Psoas muscle (tissue), 8 donors: ENCODE results near the gene SIGLEC5. TPM values are rescaled to one million over a fixed set of nuclear protein-coding genes. Genes with fewer than 3 reads are reported as not detected.

Experiments
- ATAC-seq, 4 donors: fragments of 200-7000 bp; cut with Tn5 transposase; one replicate each; pipeline ENCODE4 v1.9.1; 2020; ENCODE audit warnings: moderate library complexity in 3 of 4, mild to moderate bottlenecking in 2 of 4
- DNase-seq, 2 donors: peaks; one replicate each; pipeline ENCODE4 v3.0.0-alpha.2; 2020
- H3K27ac ChIP-seq: fragments of 200-600 bp; one replicate; pipeline ENCODE4 v1.8.0; 2022
- H3K27me3 ChIP-seq, 3 donors: fragments of 200-600 bp in 1 of 3; one replicate each; pipeline versions ENCODE4 v1.6.1 to v1.8.0; 2013 to 2022; ENCODE audit warnings: low read length in 2 of 3, mild to moderate bottlenecking in 2 of 3, moderate library complexity in 1 of 3; ENCODE audit not compliant: insufficient read depth in 3 of 3
- H3K36me3 ChIP-seq, 2 donors: fragments of 200-600 bp in 1 of 2; one replicate each; pipeline versions ENCODE4 v1.6.1 to v1.8.0; 2013 to 2022; ENCODE audit warnings: low read depth in 1 of 2, mild to moderate bottlenecking in 1 of 2, moderate library complexity in 1 of 2; ENCODE audit not compliant: insufficient read depth in 1 of 2
- H3K4me1 ChIP-seq: fragments of 200-600 bp; one replicate; pipeline ENCODE4 v1.8.0; 2022
- H3K4me3 ChIP-seq: fragments of 200-600 bp; one replicate; pipeline ENCODE4 v1.8.0; 2022; ENCODE audit warnings: mild to moderate bottlenecking
- H3K9me3 ChIP-seq: fragments of 200-600 bp; one replicate; pipeline ENCODE4 v1.8.0; 2022
- CTCF ChIP-seq: fragments of 200-600 bp; IDR thresholded peaks from one replicate; pipeline ENCODE4 v1.8.0; 2022; ENCODE audit warnings: antibody characterized with exemption
- WGBS, 3 donors: extraction: QIAGEN DNeasy Blood & Tissue Kit; methylation state at CpG; one replicate each; pipeline versions ENCODE4 v1.1.6 to v1.1.7; 2013; 5-methylcytosine and 5-hydroxymethylcytosine counted together
- intact Hi-C, 2 donors: fragments of 100-400 bp; cut with DNase I; formaldehyde crosslinking; loops; one replicate each; pipeline versions ENCODE4 v1.11.0 to v1.14.2; 2022
- polyA plus RNA-seq, 3 donors: library from polyadenylated mRNA; stranded (reverse); fragments of 200-250 nt; gene quantifications; one replicate each; pipeline ENCODE4 v1.2.3, GENCODE V29; 2013
- total RNA-seq, 4 donors: library from RNA; stranded (reverse); fragmentation: NEBNext Ultra II Directional in 2 of 4; extraction: Animal tissue kit (Norgen Biotek cat#: 25700) in 2 of 4; gene quantifications; one replicate each; pipeline versions ENCODE4 v1.2.1 to v1.2.4, GENCODE V29; 2021 to 2023
- donor health status: healthy with polysubstance abuse.
- donor health status: DM: no; HTN: no; CAD: no; lungs with moderate emphysema.
- donor health status: Bipolar disorder and iron deficiency.
- donor health status: healthy.
- donor health status: DM: yes; HTN: yes; CAD: no.
- donor health status: DM: no; HTN: no; CAD: no.
- donor health status: DM: no; HTN: no; CAD: no.
- donor health status: DM: yes; HTN: yes; CAD: no.

SIGLEC5 gene
- total and polyA plus RNA-seq, 7 donors, result 0.01 to 0.65 (median 0.56) TPM; not detected in 4

GRCh38 chr19:51632126-51632525, 1.9 kb upstream of the SIGLEC5 start:
- Histone ChIP-seq H3K4me1 (no peaks in the 10 kb centered on the region), H3K27me3 (peaks cover 0 to 3% (median 0%) of the 10 kb centered on the region in 3 donors), H3K36me3 (no peaks in the 10 kb centered on the region), H3K4me3 (no peak overlapping the region), H3K27ac (no peak overlapping the region), H3K9me3 (no peaks in the 10 kb centered on the region)
- intact Hi-C loops, result no loop called here
- DNase-seq (no peak), ATAC-seq (no peak)
- no peak for TF ChIP-seq CTCF
- 63 to 84% (median 74%) methylated on average over 5 of the region's 5 CpGs for WGBS, 3 donors

- no peak for ATAC-seq
- peaks cover 0 to 6% (median 0%) of the 10 kb centered on the region in 3 donors for H3K27me3 ChIP-seq
- 79 to 82% (median 80%) methylated on average over 14 of the region's 14 CpGs for WGBS, 3 donors
Measured at GRCh38 chr19:51628153-51628939, 1.9 kb downstream of the SIGLEC5 start.

GRCh38 chr19:51627491-51628138, 2.6 kb downstream of the SIGLEC5 start:
- H3K36me3 ChIP-seq, result no peaks in the 10 kb centered on the region
- WGBS, 3 donors, result 51 to 55% (median 54%) methylated on average over 16 of the region's 16 CpGs
- intact Hi-C loops, result no loop called here
- no peak overlapping the region for H3K4me3 ChIP-seq
- ATAC-seq (no peak), DNase-seq (no peak)
- TF ChIP-seq CTCF, result no peak
- H3K27ac ChIP-seq, result no peak overlapping the region
- H3K4me1 ChIP-seq, result no peaks in the 10 kb centered on the region
- no peaks in the 10 kb centered on the region for H3K9me3 ChIP-seq
- H3K27me3 ChIP-seq, result peaks cover 0 to 6% (median 0%) of the 10 kb centered on the region in 3 donors

More at GRCh38 chr19:51628153-51628939, 1.9 kb downstream of the SIGLEC5 start:
- Histone ChIP-seq H3K27ac (no peak overlapping the region), H3K9me3 (no peaks in the 10 kb centered on the region), H3K4me1 (no peaks in the 10 kb centered on the region), H3K4me3 (no peak overlapping the region), H3K36me3 (no peaks in the 10 kb centered on the region)
- no peak for DNase-seq
- intact Hi-C loops, result no loop called here
- no peak for TF ChIP-seq CTCF

GRCh38 chr19:51626675-51627074, 3.5 kb downstream of the SIGLEC5 start:
- no peak for ATAC-seq
- H3K4me1 ChIP-seq, result no peaks in the 10 kb centered on the region
- H3K9me3 ChIP-seq, result no peaks in the 10 kb centered on the region
- no peaks in the 10 kb centered on the region for H3K36me3 ChIP-seq
- peaks cover 0 to 6% (median 0%) of the 10 kb centered on the region in 3 donors for H3K27me3 ChIP-seq
- TF ChIP-seq CTCF, result no peak
- DNase-seq, result no peak
- H3K4me3 ChIP-seq, result no peak overlapping the region
- intact Hi-C loops, result no loop called here
- 40 to 48% (median 45%) methylated on average over 2 of the region's 2 CpGs for WGBS, 3 donors
- H3K27ac ChIP-seq, result no peak overlapping the region
